IPS-NIHi7 (cell line): ENCODE measurements around the gene BPI.
A peak's percentile ranks its signal among the peaks of the same experiment; 100 is the strongest.
"Not testable (repeated sequence)": the region's sequence is repeated elsewhere in the genome, so short reads cannot be mapped to it uniquely, and the experiment has no call there.

Experiments used
- DNase-seq: peaks from one replicate; pipeline ENCODE4 v3.0.0; 2012; ENCODE audit warnings: mixed read lengths; ENCODE audit errors: extremely low spot score

BPI gene

DNA sequence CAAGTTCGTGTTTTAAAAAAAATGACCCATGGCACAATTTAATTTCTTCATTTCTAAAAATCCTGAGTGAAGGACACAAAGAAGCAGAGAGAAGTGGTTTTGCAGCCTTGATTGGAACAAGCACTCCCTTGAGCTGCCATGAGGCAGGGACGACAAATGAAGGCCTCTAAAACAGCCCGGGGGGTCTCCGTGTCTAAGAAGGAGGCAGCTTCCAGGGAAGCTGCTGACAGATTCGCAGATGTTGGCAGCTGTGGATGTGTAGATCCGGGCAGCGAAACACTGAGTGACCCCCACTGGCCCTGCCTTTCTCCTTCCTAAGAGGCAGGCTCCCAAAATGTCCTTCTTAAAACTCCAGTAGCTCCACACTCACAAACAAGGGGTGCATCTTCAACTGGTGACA is 32.8 kb downstream of the BPI start:
- DNase-seq: no peak

DNA sequence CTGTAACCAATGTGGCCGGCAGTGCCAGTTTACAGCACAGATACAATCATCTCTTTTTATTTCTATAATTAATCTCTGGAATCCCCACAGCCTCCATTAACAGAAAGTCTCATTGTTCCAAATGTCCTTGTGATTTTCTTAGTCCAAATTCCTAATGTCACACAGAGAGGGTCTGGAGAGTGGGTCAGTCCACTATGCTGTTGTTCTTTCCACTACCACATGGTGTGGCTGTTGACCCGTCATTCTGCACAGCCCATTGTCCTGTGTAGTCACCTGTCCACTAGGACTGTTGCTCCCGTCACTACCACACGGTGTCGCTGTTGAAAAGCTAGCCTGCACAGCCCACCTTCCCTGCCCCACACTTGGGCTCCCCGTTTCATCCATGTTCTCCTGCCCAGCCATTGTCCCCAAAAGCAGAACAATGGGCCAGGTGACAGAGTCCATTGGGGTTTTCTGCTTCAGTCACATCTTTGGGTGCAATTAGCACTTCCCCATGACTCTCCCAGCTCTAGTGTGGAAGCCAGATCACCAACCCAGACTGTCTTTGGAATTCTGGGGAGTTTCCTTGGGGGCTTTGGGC is 33.7 kb downstream of the BPI start:
- DNase-seq: peak; percentile 91

DNA sequence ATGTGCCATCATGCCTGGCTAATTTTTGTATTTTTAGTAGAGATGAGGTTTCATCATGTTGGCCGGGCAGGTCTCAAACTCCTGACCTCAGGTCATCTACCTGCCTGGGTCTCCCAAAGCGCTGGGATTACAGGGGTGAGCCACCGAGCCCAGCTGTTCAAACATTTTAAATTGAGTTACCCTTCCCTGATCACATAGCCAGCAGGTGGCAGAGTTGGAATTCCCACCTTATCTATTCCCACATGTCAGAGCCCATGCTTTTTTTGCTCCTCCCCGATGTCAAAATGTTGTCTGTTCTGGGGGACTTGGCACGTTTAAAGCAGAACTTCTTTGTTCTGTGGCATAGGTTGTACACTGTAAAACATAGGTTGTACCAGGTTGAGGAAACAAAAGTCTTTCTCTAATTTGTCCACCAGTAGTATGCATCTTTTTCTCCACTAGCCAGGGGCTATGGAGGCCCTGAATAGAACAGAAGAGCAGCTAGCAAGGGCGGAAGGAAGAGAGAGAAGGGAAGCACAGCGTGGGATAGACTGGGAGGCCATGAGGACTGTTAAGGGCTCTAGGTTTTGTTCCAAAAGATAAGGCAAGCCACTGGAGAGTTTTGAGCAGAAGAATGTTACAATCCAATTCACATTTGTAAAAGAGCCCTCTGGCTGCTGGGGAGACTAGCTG is 35.0 kb downstream of the BPI start:
- peak; percentile 63 for DNase-seq

DNA sequence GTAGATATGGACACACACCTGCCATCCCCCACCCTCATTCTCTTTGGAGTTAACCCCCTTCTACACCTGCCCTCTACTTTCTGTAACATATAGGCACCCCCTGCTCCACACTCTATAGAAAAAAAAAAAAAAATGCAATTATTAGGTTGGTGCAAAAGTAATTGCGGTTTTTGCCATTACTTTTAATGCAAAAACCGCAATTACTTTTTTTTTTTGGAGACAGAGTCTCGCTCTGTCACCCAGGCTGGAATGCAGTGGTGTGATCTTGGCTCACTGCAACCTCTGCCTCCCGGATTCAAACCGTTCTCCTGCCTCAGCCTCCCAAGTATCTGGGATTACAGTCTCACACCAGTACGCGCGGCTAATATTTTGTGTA is 35.6 kb downstream of the BPI start:
- not testable (repeated sequence) for DNase-seq

DNA sequence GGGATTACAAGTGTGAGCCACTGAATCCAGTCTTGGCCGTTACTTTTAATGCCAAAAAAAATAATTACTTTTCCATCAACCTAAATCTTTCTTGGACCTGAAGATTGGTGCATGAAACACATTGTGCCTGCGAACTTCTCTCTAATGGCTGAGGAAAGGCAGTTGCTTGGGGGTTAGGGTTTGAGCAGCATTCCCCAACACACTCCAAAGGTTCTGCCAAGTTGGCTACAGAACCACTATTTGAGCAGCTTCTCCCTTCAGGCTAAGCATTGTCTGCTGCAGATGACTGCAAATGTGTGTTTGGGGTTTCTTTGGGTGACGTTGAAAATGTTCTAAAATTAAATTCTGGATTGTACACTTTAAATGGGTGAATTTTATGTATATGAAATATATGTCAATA is 36.0 kb downstream of the BPI start:
- no peak for DNase-seq

DNA sequence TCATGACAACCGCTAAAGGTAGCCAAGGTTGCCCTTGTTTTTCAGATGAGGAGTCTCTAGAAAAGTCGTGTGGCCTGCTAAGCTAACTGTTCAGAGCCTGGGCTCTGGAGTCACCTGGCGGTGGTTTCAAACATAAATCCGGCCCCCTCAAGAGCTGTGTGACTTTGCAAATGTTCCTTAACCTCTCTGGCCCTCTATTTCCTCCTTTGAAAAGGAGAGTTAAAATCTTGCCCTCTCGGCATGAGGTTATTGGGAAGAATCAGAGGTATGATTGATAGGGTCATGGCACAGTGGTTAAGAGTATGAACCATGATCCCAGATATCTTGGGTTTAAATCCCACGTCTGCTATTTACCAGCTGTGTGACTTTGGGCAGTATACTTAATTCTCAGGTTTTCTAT is 36.7 kb downstream of the BPI start:
- DNase-seq: no peak

DNA sequence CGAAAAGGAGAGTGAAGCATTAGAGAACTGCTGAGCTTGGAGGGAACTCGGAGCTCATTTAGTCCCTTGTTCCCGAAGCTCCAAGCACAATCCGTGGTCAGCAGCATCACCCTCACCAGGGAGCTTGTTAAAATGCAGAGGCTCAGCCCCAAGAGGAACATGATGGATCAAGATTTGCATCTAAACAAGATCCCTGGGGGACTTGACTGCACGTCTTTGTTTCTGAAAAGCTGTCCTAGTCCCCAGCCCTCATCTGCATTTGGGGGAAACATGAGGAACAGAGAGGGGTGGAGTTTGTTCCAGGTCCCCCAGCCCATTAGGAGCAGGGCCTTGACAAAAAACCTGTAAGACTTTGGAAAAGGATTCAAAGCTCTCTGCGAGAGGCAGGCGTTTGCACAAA is 38.3 kb downstream of the BPI start:
- DNase-seq: peak; percentile 74

DNA sequence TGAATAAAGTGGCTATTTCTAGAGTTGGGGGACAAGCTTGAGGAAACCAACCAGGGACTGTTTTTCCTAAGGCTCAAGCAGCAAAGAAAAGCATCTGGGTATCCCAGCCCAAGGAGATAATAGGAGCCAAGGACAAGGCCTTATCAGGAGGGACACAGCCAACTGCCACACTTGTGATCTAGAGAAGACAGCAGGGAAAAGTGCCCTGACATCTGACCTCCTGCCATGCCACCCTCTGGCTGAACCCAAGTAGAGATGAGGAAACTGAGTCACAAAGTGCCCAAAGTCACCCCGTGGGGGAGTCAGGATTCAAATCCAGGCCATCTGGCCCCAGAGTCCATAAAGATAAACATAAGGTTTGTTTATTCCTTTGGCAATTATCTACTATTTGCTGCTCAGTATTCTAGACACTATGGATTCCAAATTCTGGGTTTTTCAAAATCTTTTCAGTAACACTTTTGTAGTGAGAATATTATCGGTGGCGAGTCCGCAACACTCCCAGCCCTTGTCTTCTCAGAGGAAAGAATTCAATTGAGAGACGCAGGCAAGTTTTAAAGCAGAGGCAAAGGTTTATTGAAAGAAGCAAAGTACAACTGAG is 38.9 kb downstream of the BPI start:
- no peak for DNase-seq

DNA sequence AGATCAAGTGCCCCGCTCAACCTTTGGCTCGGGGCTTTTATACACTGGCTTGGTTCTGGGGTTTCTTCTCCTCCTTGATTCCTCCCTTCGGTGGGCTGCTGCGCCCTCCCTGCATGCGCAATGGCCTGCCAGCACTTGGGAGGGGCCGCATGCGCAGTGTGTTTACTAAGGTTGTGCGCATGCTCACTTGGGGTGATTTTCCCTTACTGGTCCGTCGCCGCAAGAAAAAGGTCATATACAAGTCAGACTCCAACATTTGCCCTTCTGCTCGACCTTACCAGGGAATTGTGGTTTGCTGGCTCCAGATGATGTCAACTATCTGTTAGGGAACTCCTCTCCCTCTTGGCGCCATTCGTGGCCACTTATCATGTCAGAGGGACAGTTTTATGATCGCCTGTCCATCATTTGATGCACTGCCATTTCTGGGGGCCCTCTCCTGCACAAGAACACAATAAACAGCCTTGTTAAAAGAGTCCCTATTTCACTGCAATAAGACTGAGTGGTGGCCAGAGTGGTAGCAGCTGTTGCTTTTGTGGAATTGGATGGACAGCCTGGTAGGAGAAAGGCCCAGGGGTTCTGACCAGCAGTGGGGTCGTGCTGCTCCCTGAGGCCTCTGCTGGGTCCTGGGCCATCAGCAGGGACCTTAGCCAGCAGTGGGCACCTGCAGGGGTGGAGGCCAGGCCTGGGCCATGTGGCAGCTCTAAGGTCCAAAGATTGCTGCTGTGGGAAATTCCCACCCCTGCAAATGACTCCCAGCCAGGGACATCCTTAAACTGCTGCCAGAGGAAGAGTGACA is 39.6 kb downstream of the BPI start:
- no peak for DNase-seq

DNA sequence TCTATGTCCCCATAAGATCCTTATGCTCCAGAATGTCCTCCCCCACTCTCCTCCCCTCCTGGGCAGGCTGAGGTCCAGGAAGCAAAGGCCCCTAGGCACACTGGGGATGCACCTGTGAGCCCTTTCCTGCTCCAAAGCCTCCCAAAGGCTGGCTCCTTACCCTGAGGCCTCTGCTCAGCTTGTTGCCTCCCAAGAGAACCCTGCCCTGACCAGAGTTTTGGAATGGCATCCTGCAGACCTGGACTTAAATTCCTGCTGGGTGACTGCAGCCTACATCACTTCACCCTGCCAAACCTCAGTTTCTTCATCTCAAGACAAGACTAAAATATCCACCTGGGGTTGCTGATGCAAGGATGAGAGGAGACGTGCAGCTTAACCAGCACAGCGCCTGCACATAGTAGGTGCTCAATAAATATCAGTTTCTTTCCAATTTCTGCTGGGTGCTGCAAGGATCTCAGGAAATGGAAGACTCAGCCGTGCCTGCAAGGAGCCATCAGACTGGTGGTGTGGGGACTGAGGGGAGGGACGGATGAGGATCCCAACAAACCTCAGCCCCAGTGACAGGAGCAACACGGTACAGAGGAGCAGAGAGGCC is 40.2 kb downstream of the BPI start:
- DNase-seq: no peak

DNA sequence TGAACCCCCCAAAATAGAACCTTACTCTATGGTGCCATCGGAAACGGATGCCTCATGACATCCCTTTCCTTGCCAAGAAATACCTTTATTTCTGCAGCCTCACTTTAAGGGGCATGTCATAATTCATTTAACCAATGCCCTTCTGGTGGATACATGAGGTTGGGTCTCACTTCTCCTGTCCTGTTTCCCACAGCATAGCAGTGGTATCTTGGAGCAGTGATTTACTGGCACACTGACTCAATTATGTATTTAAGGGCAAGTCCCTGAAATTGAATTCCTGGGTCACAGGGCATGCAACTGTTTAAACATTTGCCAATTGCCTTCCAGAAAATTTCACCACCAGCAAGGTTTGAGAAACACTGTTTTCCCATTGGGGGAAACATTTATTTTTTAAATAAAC is 41.7 kb downstream of the BPI start:
- DNase-seq: no peak

DNA sequence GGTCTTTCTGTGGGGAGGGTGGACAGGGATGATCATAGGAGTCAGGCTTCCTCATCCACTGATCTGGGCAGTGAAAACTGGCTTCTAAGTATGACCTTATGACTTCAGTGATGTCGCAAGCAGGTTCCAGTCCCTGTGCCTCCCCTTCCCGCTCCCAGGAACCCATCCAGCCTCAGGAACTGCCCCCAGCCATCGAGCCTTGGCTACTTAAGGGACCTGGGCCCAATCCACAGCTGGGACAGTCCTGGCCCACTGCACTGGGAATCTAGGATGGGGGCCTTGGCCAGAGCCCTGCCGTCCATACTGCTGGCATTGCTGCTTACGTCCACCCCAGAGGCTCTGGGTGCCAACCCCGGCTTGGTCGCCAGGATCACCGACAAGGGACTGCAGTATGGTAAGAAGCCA is 42.3 kb downstream of the BPI start, which contains the start of gene LBP:
Gene LBP (plus strand): TSS at position 236 of the 405 bp plus-strand sequence. CDS start 35 bp downstream, at position 271.
- DNase-seq: no peak

DNA sequence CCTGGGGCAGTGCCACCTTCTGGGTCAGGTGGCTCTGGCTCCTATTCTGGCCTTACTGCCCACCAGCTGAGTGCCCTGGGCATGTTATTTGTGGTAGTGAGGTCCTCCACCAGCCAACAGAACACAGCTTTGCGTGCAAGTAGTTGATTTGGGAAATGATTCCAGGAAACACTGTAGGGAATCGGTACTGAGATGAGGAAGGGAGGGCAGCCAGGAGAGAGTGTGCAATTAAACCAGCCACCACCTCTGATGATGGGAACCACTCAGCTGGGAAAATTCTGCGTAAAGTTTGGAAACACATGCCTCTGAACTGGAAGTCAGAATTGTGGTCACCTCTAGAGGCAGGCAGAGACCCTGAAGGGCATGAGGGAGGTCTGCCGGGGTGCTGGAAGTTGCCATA is 42.8 kb downstream of the BPI start:
- no peak for DNase-seq

DNA sequence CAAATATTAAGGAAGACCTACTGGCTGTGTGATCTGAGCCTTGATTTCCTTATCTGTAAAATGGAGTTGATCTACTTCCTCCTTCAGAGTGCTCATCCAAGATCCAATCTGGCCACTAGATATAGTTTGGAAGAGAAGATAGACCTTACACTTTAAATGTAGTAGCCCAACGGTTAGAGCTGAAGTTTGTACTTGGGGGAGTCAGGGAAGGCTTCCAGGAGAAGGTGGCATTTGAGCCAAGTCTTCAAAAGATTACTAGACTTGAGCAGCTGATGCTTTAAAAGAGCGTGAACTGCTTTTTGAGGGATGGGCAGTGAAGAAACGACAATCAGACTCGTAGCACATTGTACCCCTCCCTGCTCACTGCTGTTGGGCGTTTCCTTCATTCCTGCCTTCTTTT is 45.9 kb downstream of the BPI start:
- no peak for DNase-seq

DNA sequence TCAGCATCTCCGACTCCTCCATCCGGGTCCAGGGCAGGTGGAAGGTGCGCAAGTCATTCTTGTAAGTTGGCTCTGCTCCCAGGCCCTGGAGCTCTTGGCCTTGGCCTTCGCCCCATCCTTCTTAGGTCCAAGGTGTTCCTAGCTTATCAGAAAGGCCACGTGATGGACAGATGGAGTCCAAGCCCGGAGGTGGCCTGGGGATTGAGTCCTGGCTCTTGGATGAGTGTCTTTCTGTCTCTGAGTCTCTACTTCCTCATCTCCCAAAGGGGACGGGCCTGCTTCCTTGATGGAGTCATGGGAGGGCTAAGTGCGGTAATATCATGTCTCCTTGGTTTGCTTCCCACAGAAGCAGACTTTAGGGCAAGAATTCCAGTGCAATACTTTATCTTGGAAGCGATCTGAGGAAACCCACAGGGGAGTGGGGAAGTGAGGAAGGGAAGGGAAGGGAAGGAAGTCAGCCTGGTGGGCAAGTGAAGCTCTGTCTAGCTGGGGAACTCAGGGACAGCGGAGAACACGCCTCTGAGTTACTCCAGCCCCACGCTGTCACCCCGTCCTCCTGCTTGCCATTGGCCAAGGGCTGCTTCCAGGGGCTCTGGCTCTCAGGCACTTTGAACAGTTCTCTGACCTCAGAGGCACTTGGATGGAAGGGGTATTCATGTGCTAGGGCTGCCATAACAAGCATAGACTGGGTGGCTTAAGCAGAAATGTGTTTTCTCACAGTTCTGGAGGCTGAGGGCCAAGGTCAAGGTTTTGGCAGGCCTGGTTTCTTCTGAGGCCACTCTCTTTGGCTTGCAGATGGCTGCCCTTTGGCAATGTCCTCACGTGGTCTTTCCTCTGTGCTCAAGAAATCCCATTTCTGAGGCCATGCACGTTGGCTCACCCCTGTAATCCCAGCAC is 47.2 kb downstream of the BPI start:
- no peak for DNase-seq

DNA sequence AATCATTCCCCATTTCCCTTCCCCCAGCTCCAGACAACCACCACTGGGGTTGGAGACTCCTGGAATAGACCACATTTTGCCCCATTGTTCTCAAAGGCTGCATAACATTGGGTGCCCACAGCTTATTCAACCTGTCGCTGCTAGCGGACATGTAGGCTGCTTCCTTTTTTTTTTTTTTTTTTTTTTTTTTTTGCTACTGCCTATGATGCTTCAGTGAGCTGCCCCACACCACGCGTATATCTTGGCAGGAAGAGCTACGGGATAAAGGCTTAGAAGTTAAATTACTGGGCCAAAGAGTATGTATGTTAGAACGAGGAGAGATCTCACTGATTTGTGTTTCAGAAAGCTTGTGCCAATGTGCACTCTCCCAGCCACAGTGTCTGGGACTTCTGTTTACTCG is 49.4 kb downstream of the BPI start:
- DNase-seq: no peak

DNA sequence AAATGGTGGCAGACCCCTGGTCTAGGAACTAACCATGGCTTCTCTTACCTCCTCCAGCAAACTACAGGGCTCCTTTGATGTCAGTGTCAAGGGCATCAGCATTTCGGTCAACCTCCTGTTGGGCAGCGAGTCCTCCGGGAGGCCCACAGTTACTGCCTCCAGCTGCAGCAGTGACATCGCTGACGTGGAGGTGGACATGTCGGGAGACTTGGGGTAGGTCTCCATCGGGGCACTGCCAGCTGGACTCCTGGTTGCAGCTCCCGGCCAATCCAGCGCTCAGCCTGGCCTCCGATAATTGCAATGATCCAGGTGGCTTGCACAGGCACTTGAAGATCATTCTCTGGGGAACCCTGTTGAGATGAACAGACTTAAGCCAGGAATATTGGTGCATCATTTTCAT is 50.3 kb downstream of the BPI start:
- DNase-seq: no peak

DNA sequence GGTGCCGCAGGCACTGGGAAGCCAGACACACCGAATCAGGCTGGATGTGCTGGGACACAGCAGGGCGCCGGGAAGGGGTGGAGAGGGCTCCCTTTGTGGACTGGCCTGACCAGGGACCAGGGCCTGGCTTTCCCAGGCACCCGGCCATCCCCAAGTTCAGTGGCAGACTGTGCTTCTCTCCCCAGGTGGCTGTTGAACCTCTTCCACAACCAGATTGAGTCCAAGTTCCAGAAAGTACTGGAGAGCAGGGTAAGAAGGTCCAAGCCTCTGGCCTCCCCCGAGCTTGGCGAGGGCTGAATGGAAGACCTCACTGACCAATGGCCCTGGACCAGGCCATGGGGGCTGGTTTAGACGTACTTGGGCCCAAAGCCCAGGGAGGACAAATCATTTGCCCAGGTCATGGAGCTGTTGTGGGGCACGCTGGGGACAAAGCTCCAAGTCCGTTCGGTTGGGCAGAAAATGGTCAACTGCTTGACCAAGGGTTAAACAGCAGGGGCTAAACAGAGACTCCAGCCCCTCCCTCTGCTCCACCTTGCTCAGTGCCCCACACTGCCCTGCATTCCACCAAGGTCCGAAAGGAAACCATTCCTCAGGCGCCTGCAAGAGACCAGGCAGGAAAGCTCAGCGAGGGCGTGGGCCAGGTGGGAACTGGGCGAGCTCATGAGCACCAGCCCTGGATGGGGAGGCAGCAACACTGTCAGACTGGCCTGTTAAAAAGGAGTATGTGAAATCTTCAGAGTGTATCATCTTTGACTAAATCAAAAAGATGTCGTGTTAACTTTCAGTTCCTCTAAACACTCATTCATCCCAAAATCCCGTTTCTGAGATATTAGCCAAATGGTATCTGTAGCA is 51.4 kb downstream of the BPI start:
- no peak for DNase-seq

DNA sequence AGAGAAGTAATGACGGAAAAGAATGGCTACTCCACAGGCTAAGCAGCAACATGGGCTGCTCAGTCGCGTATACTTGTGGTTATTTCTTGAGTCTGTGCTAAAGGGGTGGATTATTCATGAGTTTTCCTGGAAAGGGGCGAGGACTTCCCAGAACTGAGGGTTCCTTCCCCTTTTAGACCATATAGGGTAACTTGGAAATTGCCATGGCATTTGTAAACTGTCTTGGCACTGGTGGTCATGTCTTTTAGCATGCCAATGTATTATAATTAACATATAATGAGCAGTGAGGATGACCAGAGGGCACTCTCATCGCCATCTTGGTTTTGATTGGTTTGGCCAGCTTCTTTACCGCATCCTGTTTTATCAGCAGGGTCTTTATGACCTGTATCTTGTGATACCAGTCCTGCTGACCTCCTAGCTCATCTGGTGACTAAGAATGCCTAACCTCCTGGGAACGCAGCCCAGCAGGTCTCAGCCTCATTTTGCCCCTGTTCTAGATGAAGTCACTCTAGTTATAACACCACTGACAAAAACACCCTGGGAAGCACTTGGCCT is 53.8 kb downstream of the BPI start:
- no peak for DNase-seq

DNA sequence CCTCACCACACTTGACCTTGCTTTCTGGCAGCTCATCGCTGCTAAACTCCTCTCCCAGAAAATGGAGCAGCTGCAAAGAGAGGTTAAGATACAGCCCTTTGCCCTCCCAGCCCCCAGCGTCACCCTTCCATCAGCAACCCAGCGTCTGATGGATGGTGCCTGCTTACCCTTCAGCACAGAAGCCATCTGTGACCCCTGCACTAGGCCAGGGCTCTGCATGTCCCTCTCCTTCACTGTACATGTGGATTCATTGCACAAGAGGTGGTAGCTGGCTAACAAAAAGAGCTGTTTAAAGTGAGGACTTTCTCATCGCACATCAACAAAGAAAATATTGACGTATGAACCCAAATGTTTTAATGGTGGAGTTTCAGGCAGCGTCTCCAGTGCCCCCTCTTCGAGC is 54.6 kb downstream of the BPI start:
- no peak for DNase-seq
